HepG2 (cell line): ENCODE results near the gene NAXD. TPM values are rescaled to one million over a fixed set of nuclear protein-coding genes. Genes with fewer than 3 reads are reported as not detected.

Experiments used
- KAT7 ChIP-seq: IDR thresholded peaks from 2 replicates; pipeline ENCODE4 v1.6.1; 2018; ENCODE audit warnings: borderline replicate concordance, missing compliant biosample characterization
- MAZ ChIP-seq, 2 experiments: sonication (generic) in 1 of 2; formaldehyde crosslinking in 1 of 2; IDR thresholded peaks; 2 replicates each; pipeline versions ENCODE4 v1.5.0 to v1.6.1; 2012 to 2020; ENCODE audit warnings: low read depth in 2 of 2, mild to moderate bottlenecking in 2 of 2, borderline replicate concordance in 1 of 2, improper control_type of control experiment in 1 of 2, low read length in 1 of 2, missing genetic modification reagents in 1 of 2, moderate library complexity in 1 of 2
- RFX1 ChIP-seq: fragments of 450-650 bp; IDR thresholded peaks from 2 replicates; pipeline ENCODE4 v1.6.1; 2017
- ZFP36 ChIP-seq: fragments of 150-350 bp; IDR thresholded peaks from 2 replicates; pipeline ENCODE4 v1.6.1; 2018; ENCODE audit warnings: borderline replicate concordance, low read length, low read depth; ENCODE audit not compliant: partially characterized antibody
- ZNF138 ChIP-seq: sonication (generic); formaldehyde crosslinking; IDR thresholded peaks from 2 replicates; pipeline ENCODE4 v1.5.0; 2020; ENCODE audit warnings: mild to moderate bottlenecking, low read depth, missing genetic modification reagents
- ZNF18 ChIP-seq: sonication (generic); formaldehyde crosslinking; IDR thresholded peaks from 2 replicates; pipeline ENCODE4 v1.8.0; 2022; ENCODE audit warnings: mild to moderate bottlenecking, missing genetic modification reagents; ENCODE audit not compliant: insufficient replicate concordance
- ZNF20 ChIP-seq: sonication (generic); formaldehyde crosslinking; IDR thresholded peaks from 2 replicates; pipeline ENCODE4 v1.4.0; 2020; ENCODE audit warnings: mild to moderate bottlenecking, moderate library complexity, missing genetic modification reagents
- ZNF451 ChIP-seq: sonication (generic); formaldehyde crosslinking; IDR thresholded peaks from 2 replicates; pipeline ENCODE4 v1.5.0; 2020; ENCODE audit warnings: mild to moderate bottlenecking, missing genetic modification reagents
- ZNF772 ChIP-seq: sonication (generic); formaldehyde crosslinking; IDR thresholded peaks from 2 replicates; pipeline ENCODE4 v1.5.0; 2020; ENCODE audit warnings: mild to moderate bottlenecking, missing genetic modification reagents
- ZNF782 ChIP-seq: sonication (generic); formaldehyde crosslinking; IDR thresholded peaks from 2 replicates; pipeline ENCODE4 v1.4.0; 2020; ENCODE audit warnings: missing genetic modification reagents, mild to moderate bottlenecking, borderline replicate concordance
- ZSCAN20 ChIP-seq: sonication (generic); formaldehyde crosslinking; IDR thresholded peaks from 2 replicates; pipeline ENCODE4 v1.4.0; 2020; ENCODE audit warnings: missing genetic modification reagents, mild to moderate bottlenecking, borderline replicate concordance
- polyA plus RNA-seq, 8 experiments: library from polyadenylated mRNA; depleted of rRNA in 3 of 8; stranded (reverse) in 7 of 8; unstranded in 1 of 8; fragments of >200 nt; fragmentation: Illumina TruSeq in 4 of 8; extraction: Trizol in 4 of 8; gene quantifications; 2 replicates each; pipeline versions ENCODE4 v1.2.1 to v1.2.3, GENCODE V29; 2011 to 2016; ENCODE audit warnings: low read depth in 4 of 8, missing spikeins in 1 of 8, mixed read lengths in 1 of 8; ENCODE audit not compliant: insufficient read depth in 1 of 8
- total RNA-seq, 5 experiments: library from RNA; depleted of rRNA; stranded (reverse); fragments of >200 nt; fragmentation: Illumina TruSeq; extraction: Trizol; gene quantifications; 2 replicates each; pipeline ENCODE4 v1.2.3, GENCODE V29; 2016; ENCODE audit warnings: low read depth in 1 of 5

NAXD gene
- total and polyA plus RNA-seq, 2 of the 13 experiments (the other 11 are each of a cell fraction or from before 2014, with no cell fraction given): 19.0 to 23.2 TPM

GRCh38 chr13:110638814-110639806, 23.8 kb downstream of the NAXD start (continued):
- TF ChIP-seq ZSCAN20 (CRISPR knock-in tag) (no peak), ZFP36 (no peak), ZNF18 (no peak), MAZ (IDR thresholded peaks at IDR 0.05; ENCODE audit: borderline replicate concordance, low read depth, low read length) (no peak), MAZ (CRISPR knock-in tag; IDR thresholded peaks at IDR 0.05; ENCODE audit: low read depth) (no peak), RFX1 (no peak), KAT7 (CRISPR knock-in tag) (no peak), ZNF782 (CRISPR knock-in tag) (no peak), ZNF138 (CRISPR knock-in tag) (no peak), ZNF20 (CRISPR knock-in tag) (no peak), ZNF451 (no peak), ZNF772 (CRISPR knock-in tag) (no peak)
